SK-N-MC (cell line): ENCODE measurements around the gene OSGEP.

Experiments used
- EZH2 ChIP-seq: fragments of 200-600 bp; sonication (generic); IDR thresholded peaks from one replicate; pipeline ENCODE4 v1.6.1; 2017; ENCODE audit warnings: antibody characterized with exemption
- FOXP2 ChIP-seq: optimal IDR thresholded peaks from 2 replicates; pipeline ENCODE3; 2011; ENCODE audit warnings: mild to moderate bottlenecking, moderate library complexity; ENCODE audit not compliant: insufficient read depth; ENCODE audit errors: extremely low read length, control extremely low read depth
- POLR2AphosphoS5 ChIP-seq: IDR thresholded peaks from 2 replicates; pipeline ENCODE4 v1.6.1; 2012; ENCODE audit warnings: mild to moderate bottlenecking, low read depth, low read length, borderline replicate concordance

GRCh38 chr14:20498622-20499021 lies 44.0 kb upstream of the OSGEP start:
- TF ChIP-seq EZH2, result no peak
- no peak for TF ChIP-seq POLR2AphosphoS5
- TF ChIP-seq FOXP2, result no peak
